Superior temporal gyrus (tissue), 1 donor: ENCODE results near the gene MRPS27.

Experiments used
- DNase-seq: peaks from one replicate; pipeline ENCODE4 v3.0.0-alpha.2; 2016; ENCODE audit errors: extremely low spot score

The MRPS27 gene

DNA sequence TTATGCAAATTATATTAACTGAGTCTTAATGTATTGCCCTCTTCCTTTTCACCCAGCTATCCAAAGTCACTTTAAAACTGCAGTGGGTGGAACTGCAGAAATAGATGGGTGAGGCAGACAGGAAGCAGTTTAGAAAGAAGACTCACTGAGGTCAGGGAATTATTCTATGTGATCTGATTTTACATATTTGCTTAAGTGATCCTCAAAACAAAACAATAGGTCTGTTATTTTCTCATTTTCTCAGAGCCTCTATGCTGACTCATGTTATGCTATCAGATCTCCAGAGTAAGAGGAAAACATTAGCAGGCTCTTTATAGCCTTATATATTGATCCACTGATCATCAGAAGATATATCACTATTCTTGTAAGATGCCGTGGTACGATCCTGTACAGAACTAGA lies 63.5 kb downstream of the MRPS27 start:
- no peak for DNase-seq

DNA sequence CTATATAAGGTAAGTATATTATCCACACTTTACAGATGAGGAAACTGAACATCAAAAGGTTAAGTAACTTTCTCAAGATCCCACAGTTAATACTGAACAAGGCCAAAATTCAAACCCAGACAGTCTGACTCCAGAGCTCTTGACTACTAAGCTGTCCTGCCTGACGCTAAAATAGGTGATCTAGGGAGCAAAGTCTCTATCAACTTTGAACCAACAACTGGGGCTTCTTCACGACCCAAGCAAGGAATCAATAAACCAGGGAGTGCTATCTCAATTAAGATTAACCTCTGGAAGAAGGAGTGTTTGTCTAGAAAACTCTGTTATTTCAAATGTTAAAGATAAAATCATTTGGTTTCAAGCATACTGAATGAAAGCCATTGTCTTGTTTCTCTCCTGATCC lies 64.4 kb downstream of the MRPS27 start:
- no peak for DNase-seq

DNA sequence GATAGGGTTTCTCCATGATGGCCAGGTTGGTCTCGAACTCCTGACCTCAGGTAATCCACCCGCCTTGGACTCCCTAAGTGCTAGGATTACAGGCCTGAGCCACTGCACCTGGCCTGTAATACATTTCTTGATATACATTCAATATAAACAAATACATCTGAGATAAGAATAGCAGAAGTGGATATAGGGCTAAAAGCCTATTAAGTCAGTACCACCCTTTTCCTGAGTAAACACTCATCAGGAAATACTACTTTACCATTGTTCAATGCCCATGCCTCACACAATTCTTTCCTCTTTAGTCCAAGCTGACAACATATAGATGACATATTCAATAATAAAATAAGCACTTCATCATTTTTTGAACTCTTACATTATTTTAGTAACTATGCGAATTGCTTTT lies 64.8 kb downstream of the MRPS27 start:
- no peak for DNase-seq

DNA sequence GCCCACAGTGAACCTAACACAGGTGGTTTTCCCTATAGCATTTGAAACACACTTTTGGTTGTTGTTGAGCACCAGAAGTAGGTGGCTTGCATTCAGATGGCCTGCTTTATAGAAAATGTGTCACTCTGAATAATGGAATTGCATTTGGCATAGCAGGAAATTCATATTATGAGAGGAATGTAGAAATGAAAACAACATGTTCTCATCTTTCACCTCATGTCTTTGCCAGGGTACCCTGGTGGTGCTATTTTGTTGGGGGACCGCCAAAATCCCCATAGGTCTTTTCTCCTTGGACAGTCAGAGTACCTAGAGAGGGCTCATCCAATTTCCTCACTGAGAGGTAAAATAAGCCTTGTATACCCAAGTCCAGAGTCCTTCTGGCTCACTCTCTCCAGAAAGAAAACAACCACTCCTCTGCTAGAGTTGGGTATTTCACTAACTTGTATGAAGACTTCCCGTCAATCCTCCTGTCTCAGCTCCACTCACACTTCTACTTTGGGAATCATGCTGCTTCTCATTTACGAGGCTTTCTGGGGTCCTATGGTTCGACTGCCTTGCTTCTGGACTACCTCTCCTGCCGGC lies 67.4 kb downstream of the MRPS27 start:
- DNase-seq: no peak

DNA sequence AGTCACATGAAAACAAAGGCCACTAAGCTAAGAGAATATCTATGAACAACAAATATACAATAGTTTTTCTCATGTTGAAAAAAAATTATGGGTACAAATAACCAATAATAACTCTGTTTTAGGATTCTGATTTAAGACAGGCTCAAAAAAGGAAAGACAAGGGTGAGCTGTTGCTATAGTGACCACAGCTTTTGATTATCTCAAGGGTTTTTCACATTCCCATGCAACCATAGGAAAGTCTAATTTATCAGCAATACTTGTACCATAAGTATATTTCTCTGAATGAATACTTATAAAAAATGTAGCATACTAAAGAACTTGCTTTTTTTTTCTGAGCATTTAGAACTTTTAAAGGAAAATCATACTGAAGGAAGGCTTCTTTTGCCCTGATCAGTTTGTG lies 68.0 kb downstream of the MRPS27 start:
- no peak for DNase-seq

DNA sequence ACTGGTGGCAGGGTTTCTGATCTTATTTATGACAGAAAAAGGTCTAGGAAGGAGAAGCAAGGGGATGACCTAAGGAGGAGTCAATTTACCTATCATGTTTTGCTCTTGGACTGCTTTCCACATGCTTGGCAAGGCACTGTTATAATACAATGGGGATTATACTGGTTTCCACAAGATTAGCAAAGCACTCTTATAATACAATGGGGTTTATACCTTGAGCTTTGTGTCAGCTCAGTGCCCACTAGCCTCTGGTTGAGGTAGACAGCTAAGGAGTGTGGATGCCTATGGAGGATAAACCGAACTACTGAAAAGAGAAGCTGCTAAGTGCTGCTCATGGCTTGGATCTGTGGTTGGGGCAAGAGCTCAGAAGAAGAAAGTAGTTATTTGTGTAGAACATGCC lies 68.7 kb downstream of the MRPS27 start:
- DNase-seq: no peak

DNA sequence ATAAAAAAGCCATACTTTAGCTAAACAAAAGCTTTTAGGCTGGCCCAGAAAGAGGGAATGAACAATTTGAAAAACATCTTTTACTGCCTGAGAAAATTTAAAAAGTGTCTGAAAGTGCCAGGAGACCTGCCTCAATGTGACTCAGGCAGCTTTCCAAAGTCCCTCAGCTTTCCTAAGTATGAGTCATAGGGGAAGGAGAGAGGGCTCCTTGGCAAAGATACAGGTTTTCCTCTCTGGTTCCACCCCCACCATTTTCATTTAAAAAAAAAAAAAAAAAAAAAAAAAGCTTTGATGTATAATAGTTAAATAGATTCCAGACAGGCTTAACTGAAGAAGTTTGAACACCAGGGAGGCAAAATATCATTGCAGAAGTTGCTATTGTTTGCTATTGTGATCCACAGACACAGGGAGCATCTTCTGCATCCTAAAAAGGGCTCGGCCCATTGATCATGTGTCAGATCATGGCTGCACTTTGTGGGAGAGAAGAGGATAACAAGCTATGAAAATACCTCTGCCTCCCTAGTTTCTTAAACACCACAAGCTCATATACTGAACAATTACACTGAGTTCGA lies 71.5 kb downstream of the MRPS27 start:
- DNase-seq: peak; percentile 74

DNA sequence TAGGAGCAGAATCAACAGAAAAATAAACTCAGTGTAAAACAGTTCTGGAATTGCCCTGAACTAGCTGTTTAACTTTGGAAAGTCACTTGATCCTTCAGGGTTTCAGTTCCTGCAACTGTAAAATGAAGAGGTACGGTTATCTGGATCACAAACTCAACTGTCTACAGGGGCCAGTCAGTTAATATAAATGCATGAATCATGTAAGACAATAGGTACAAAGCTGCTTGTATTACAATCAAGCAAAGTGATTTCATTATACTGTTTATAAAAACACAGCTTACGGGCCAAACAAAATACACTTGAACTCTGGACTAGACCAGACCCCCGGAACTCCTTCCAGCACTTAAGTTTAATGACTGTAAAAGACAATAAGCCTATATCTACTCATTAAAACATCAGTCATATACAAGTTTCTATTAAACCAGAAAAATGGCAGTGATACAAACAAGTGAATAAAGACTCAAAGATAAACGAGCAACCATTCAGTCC lies 73.0 kb downstream of the MRPS27 start:
- DNase-seq: peak; percentile 38

DNA sequence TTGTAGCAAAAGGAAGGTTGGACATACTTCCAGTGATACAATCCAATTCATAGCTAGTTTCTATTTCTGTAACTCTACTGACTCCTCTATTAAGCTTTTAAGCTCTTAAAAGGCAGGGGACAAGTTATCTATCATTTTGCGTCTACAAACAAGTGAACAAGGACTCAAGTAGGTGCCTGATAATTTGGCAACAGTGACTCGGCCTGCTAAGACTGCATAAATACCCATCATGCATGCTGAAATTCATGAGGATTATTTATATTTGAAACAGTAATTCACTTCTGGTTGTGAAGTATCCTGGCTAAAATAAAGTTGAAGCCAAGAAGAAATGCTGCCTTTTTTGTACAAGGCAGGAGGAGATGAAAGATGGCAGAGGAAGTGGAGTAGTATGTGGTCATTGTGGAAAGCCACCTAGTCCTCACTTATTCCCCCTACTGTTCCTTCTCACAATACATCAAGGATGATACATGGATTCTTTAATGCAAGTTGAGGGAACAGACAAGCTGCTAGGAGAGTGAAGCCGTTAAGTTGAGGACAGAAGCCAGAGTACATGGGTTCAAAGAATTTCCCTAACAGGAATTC lies 74.0 kb downstream of the MRPS27 start:
- DNase-seq: peak; percentile 60

DNA sequence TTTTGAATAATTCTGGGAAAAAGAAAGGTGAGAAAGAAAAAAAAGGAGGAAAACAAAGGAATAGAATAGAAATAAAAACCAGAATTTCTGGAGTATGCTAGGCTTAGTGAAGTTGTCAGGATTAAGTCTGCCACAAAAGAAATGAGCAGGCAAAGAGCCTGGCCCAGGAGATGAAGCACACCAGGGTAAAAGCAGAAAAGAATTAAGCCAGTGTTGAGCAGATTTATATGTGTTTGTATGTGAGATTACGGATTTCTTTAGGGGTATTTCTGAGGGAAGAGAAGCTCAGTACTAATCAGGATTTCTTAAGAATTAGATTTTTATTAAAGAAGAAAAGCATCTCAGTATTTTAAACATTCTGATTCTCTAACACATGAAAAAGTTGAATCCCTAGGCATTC lies 74.5 kb downstream of the MRPS27 start:
- no peak for DNase-seq

DNA sequence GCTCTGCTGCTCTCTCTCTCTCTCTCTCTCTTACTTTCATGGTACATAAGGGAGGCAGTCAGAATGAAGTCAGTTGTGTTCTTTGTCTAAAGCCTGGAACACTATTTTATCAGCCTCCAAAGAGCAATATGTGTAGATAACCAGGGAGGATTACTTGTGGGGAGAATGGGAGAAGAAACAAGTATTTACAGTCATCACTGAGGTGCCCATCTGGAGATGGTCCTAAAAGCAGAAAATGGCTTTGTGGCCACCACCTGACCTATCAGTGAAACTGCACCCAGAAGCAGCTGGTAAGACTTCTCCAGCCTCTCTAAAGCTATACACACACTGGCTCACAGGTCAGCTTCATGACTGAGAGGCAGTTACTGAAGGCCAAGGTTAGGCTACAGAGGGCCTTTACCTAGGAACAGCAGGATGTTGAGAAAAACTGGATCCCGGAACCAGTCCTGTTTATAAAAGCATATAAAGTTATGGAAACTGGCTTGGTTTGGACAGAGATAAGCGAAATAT lies 75.1 kb downstream of the MRPS27 start:
- DNase-seq: peak; percentile 87

DNA sequence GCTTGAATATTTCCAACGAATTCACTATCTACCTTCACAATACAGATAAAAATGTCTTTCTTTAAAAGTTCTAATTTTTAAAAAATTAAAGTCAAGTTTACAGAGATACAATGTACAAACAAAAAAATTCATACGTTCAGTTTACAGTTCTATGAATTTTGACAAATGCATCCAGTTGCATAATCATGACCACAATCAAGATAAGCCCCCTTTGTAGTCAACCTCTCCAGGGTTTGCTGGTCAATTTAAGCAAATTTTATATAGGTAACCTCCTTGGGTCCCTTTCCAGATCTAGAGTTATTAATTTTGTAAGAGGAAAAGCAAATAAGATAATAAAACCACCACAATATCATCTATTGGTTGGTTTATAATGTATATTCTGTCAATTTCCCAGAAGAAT lies 76.3 kb downstream of the MRPS27 start:
- DNase-seq: no peak

DNA sequence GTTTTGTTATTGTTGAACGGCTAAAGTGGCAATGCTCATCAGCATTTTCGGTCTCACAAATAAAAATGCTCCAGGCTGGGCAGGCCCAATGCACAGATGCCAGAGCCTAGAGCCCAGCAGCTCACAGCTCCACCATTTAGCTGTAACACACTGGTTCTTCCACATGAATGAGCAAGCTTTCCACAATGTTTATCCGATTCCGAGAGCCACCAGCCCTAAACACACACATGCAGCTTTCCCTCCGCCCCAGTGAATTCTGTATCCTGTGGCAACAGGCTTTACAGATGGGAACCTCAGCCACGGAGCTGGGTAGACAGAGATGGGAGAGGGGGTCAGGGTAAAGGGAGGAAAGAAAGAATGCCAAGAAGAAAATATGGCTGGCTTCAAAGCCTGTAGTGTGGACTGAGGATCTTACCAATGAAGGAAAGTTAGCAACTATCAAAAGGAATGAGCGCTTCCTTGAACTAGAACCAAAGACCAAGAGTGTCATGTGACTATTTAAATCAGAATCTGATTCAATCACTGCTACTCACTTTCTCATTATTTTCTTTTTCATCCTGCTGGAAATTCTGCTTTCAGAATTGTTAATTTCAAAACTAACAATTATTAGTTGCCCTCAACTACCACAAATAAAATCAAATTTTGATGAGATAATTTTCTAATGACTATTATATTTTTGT lies 77.1 kb downstream of the MRPS27 start:
- peak; percentile 68 for DNase-seq

DNA sequence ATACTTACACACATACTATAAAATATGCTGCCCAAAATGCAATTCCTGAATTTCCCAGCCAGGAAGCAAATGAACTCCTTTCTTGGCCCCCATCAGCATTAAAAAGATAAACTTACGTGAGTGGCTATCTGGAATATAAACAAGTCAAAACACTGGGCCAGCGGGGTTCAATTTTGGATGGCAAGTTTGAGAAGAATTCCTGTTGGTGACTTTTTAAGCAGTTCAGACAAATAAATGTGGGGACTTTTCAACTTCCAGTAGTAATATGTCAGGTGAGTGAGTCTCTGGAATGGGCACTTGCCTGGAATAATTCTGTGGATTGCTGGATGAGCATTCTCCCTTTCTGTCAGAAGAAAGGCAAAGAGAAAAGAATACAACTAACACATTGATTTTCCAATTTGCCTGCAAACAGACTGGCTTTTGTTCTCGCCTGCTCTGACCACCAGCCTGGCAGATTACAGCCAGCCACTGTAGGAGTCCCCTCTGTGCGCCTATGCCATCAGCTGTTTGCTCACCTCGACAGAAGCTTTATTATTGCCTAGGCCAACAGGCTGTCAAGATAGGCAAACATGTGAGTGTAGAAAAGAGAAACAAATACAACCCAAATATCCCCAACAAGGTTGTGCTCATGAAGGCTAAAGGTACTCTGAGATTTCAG lies 78.6 kb downstream of the MRPS27 start:
- DNase-seq: peak; percentile 87

DNA sequence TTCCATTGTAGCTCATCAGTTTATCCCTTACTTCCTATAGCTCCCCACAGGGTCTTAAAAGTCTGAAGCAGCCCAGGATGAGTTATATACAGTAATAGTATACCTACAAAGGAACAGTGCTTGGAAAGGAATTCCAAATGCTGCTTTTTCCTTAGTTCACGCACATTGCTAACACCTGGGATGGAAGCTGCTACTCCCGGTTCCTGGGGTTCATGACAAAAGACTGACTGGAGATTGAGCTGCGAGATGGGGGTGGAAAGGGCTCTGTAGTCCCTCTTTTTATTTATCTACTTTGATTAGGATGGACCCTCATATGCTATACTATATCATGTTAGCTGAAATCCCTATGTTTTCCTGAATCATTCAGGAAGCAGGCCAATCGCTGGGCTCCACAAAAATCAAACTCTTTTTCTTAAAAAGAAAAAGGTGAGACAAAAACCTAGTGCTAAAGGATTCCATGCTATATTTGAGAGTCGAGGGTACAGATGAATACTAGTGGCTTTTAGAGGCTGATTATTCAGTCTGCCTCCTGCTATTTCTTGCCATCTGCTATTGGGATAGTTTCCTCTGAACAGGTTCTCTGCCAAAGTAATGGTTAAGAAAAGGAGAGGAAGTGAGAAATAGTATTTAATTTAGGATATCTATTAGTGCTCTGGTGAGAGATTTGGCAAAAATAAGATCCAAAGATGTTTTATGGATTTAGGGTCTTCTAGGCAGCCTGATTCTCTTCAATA lies 81.2 kb downstream of the MRPS27 start:
- DNase-seq: no peak

DNA sequence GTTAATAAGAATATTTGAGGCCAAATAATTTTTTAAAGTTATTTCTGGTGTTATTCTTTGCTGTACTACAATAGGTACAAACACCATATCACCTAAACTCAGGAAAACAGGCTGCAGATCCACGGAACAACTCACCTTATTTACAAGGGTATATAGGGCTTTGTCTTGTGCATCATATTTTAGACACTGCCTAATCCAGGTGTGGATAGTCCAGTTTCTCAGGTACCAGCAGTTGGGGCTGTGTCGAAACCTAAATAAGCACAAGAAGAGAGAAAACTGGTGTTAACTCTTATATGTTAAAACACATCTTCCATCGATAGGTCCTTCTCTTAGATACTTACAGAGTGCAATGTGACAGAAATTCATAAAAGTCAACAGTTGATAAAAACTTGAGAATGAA lies 82.2 kb downstream of the MRPS27 start:
- DNase-seq: no peak

DNA sequence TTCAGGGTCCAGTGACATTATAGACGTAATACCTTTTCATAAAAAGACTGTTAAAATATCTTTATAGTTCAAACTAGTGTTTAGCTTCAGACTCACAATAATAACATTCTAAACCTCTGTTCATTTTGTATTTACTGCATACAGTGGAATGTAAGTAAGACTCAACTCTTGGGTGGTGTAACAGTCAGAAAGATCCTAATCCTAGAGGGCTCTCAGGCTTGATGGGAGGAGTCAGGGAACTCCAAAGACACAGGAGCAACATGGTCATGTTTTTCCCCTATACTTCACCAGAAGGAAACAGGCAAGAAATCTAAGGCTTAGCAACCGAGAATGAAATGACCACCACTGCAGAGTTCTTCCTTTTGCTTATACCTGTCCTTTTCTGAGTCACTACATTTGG lies 82.6 kb downstream of the MRPS27 start:
- no peak for DNase-seq

DNA sequence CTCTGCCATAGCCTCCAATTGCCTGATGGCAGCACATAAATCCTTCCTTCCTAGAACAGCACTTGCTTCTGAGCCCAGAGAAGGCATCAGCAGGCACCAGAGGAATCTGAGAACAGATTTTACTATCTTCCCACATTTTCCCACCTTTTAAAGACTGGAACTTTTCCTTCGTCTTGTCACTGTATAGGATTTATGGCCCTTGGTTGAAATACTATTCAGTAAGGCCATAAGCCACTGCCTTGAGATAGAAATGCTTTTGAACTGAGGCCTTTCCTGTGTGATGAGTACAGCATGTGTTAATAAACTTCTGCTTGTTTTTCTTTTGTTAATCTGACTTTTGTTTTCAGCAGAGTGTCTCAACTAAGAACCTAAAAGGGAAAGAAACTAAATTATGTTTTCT lies 84.3 kb downstream of the MRPS27 start:
- DNase-seq: no peak

DNA sequence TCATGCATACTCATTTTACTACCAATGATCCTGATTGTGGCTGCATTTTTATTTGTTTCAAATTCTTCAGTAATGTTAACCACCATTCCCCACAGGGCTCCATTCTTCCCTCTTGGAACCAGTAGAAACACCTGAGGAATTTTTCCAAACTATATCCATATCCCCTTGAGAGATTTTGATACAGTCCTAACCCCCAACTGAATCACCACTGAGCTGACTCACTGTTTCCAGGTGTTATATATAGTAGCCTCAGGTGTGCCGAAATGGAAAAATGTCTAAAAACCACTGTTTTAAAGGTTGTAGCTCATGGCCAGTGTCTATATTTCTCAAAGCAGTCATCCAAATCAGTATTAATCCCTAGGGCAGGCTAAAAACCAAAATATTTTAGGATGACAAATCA lies 85.2 kb downstream of the MRPS27 start:
- DNase-seq: no peak

DNA sequence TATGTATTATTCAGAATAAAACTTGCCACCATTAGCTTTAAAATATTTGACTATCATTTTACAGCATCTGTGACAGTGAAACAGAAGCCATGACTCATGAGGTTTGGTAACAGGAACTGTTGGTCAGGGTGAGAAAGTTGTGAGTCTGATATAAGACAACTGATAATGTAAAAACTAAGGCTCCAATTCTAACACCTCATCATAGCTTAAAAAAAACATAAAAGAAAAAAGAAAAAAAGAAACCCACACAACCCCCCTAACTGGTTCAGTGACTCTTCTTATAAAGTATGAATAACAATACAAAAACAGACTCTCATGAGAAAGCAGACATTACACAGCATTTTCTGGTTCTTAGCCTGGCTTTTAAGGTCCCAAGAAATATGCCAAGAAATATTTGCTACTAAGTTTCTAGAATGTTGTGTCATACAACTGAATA lies 85.8 kb downstream of the MRPS27 start:
- DNase-seq: no peak

DNA sequence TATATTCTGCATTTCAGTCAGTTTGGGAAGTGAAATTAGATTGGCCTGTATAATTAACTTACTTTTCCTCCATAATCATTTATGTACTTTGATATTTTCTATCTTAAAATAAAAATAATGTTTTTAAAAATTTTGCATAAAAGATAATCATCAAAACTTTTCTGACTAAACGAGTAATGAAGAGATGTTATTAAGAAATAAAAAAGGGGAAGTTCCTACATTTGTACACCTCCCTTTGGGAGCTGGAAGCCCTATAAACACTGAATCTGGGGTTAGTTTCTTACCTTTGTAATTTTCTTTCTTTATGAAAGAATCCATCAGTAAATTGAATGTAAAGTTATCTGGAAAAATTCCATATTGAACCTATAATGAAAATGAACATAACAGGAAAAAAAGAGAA lies 86.2 kb downstream of the MRPS27 start:
- no peak for DNase-seq

DNA sequence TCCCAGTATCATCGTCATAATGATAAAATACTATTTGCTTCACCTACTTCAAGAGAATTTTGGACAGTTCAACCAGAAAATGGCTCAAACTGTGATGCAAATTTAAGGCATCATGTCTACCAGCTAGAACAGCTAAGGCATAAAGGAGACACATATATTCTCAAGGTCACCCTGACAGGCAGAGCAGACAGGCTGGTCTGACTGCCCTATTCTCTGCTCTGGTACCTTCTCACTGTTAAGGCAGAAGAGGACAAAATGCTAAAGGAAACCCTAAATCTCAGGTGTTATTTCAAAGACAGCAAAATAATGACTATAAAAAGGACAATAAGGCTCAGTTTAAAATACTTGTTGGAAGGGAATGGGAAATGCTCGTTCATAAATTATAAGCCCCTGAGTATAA lies 87.2 kb downstream of the MRPS27 start:
- DNase-seq: no peak
